GM21528 (cell line): Measurements from ENCODE around the gene METTL17.
"Not testable (repeated sequence)": the region's sequence is repeated elsewhere in the genome, so short reads cannot be mapped to it uniquely, and the experiment has no call there.

ENCODE experiments used
- ATAC-seq: cut with Tn5 transposase; IDR thresholded peaks from one replicate; pipeline ENCODE4 v1.9.1; 2021; ENCODE audit warnings: mild to moderate bottlenecking, moderate library complexity; ENCODE audit not compliant: unreplicated experiment, low FRiP score

METTL17 gene

DNA sequence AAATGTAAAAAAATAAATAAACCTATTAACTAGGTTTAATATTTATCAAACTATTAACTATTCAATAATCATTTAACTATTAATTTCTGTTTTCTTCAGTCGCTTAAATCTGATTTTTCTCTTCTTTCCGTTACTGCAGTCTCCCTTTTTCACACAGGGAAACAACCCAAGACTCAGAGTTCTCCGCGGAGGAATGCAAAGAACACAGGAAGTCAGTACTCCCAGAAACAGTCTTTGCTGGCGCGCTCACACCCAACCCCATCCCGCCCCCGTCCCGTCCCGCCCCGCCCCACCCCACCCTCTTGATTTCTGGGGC lies 351 bp upstream of the METTL17 start:
- no peak for ATAC-seq

DNA sequence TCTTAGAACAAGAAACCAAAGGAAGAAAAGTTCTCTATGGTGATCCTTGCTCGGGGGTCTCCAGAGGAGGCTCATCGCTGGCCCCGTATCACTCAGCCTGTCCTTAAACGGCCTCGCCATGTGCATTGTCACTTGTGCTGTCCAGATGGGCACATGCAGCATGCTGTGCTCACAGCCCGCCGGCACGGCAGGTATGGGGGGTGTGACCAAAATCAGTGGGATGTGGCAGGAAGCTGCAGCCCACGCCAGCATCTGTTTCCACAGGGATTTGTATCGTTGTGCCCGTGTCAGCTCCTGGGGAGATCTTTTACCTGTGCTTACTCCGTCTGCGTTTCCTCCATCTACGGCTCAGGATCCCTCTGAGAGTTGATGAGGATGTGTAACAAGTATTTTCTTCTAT lies 6.7 kb downstream of the METTL17 start:
- no peak for ATAC-seq

DNA sequence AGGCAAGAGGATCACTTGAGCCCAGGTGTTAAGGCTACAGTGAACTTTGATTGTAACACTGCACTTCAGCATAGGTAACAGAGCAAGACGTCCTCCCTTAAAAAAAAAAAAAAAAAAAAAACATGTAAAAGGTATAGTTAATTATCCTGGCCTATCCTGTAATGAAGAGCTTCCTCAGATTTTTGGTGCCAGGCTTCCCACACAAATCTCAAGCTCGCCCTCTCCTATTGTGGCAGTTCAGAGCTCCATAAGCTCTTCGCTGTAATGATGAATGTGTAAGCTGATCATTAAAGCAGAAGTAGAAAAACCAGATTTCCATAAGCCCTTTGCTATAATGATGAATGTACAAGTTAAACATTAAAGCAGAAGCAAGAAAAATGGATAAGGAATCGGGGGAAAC lies 7.3 kb downstream of the METTL17 start:
- ATAC-seq: no peak

GRCh38 chr14:20997564-20997963 lies 7.8 kb downstream of the METTL17 start:
- no peak for ATAC-seq

DNA sequence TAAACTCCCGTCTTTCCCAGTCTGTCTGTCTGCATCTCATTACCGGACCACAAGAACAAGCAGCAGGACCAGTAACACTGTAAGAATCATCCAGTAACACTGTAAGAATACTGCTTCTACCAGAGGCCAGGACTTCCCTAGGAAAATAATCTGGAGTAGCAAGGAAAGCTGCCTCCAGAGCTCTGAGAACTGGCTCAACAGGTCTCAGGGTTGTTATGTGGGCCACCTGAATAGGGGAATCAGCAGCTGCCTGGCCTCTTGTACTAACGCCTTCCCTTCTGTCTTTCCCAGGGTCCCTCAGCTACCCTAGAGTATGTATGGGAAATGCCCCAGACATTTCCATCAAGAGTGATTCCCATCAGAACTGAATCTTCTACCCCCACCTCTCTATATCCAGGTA lies 8.4 kb downstream of the METTL17 start:
- ATAC-seq: no peak

DNA sequence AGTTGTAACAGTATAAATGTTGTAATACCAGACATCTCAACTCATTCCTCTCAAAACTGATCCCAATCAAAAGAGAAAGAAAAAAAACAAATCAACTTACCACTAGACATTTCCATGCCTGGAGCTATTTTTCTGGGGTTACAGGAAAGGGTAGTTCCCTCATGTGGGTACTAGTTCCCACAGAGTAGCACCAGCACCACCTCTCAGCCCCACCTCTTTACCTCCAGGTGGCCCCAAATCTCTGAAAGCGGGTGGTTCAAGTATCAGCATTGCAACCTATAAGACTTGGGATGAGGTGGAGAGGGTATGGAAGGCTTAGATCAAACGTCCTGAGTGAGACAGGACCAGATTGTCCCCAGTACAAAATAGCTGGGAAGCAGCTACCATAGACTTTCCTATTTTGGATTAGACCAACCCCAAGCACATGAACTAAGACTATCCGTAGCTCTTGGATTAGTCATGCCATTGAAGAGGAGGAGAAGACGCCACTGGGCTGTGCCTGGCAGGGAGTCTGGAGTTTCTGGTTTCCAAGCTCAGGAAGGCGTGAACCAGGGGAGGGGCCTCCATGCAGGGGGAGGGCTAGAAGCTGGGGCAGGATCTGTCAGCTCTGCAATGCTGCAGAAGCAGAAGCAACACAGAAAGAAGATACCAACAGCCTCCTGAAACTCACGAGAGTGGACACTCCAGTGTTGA lies 9.0 kb downstream of the METTL17 start, which contains the start of gene SLC39A2:
Gene SLC39A2, plus strand, starts transcription at position 620 of the 693 bp plus-strand sequence. CDS start 154 bp downstream, outside the sequence.
- no peak for ATAC-seq

DNA sequence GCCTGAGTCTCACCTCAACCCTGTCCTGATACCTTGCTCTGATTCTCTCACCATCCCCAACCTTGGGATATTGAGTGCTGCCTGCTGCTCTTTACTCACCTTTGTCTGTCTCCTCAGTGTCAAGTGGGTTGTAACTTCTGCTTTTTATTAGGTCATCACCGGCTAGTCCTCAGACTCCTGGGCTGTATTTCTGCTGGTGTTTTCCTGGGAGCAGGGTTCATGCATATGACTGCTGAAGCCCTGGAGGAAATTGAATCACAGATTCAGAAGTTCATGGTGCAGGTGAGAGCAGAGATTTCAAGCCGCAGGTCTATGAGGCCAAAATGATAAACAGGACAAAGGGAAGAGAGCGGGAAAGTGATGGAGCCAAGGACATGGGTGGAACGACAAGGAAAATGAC lies 9.8 kb downstream of the METTL17 start:
- no peak for ATAC-seq

GRCh38 chr14:21001218-21001617 lies 11.4 kb downstream of the METTL17 start:
- no peak for ATAC-seq

- no peak for ATAC-seq
Measured at GRCh38 chr14:21003788-21004346, 14.1 kb downstream of the METTL17 start.

DNA sequence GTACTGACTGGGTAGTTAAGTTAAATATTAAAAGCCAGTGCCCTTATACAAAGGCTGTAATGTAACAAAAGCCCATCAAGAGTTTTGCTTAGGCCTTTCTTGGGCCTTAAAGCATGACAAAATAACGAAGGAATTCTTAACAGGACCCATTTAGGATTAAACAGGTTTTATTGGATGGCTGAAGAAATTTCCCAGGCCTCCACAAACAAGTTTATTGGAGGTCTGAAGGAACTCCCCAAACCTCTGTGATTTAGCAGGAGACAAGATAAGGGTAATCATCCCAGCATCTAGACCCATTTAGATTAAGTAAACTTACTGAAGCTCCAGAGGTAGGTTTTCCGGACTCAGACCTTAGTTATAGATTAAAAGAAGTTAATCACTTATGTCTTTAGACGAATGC lies 19.9 kb downstream of the METTL17 start:
- not testable (repeated sequence) for ATAC-seq

GRCh38 chr14:21011136-21011535 lies 21.4 kb downstream of the METTL17 start:
- no peak for ATAC-seq

DNA sequence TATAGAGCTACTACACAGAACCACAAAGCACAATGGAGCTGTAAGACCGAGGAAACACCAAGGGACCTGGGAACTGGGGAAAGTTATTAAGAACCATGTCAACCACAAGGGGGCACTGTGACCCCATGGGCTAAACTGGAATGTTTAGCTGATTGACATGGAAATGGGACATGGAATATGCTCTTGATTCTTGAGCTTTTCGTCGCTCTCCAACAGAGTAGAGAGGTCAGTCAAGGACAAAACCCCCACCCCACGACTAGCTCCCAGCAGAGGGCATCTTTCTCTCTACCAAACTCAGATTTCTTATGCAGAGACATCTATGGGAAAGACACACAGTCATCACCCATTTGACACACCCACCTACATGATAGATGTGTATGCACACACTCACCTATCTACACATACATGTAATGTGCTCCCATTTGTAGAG lies 25.0 kb downstream of the METTL17 start:
- no peak for ATAC-seq

- ATAC-seq: no peak
Measured at GRCh38 chr14:21015312-21015711, 25.5 kb downstream of the METTL17 start.

- ATAC-seq: no peak
Measured at GRCh38 chr14:21016413-21017190, 26.8 kb downstream of the METTL17 start.

- no peak for ATAC-seq
Measured at GRCh38 chr14:21017528-21018245, 27.9 kb downstream of the METTL17 start.

DNA sequence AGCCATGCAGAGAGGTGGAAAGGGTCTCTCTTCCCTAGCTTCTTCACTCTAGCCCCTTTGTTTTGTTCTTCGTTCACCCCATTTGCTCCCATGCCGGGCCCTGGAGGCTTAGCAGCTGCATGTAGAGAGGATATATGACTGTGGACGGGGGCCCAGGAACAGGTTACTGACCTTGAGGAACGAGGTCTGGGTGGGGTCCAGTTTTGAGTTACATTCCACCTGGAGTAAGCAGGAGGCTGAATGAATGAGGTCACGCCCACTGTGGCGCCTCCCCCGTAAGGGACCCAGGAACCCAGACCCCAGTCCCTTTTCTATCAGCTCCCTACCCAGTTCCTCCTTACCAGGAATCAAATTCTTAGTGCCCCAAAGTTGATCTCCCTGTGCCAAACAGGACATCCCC lies 28.5 kb downstream of the METTL17 start:
- no peak for ATAC-seq

DNA sequence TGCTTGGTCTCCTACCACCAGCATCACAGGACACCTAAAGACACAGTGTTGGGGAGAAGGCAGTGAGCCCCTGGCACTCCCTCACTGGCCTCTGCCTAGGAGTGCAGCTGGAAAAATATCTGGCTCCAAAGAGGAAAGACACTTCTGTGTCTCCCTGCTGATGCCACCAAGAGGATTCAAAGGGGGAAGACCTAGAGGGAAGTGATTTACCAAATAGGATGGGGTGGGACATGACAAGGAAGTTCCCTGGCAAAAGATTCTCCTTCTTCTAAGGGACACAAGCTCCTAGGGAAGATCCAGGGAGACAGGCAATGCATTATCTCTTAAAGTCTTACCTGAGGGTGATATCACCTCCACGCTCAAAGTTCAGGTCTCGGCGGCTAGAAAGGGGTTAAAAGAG lies 29.0 kb downstream of the METTL17 start:
- ATAC-seq: no peak

GRCh38 chr14:21019366-21019765 lies 29.6 kb downstream of the METTL17 start:
- no peak for ATAC-seq

DNA sequence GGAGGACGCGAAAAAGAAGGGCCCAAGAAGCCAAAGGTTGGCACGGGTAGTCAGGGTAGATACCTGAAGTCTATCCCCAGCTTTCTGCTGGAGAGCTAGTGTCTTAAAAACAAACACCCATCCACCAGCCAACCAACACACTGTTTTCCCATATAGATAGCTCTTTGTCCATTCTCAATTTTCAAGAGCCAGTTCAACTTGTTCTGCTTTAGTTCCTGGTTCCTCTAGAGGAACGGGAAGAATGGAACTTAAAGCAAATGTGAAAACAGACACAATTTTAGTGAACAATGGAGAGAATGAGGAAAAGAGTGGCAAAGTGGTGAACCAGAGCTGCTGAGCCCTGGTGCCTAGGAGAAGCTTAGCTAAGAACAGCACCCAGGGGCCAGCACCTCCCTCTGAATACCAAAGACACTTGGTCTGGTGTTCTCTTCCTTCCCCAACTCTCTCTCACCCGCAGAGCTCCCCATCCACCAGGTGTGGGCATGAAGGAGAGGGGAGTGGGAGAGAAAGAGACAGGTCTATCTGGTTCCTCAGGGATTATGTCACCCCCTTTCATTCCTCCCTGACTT lies 31.3 kb downstream of the METTL17 start:
- ATAC-seq: no peak

DNA sequence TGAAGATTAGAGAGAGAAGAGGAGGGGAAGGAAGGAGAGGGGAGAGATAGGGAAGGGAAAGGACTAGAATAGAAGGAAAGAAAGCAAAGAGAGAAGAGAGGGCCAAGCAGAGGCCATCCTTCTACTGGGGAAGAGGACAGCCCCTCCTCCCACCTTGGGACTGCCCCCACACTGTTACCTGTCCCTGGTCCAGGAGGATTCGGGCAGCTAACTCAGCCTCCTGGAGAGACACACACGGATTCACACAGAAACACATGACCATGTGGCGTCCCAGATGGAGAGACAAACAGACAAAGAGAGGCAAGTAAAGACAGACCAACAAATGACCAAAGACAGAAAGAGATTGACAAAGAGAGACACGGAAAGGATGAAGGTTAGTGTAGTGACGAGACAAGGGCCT lies 32.9 kb downstream of the METTL17 start:
- ATAC-seq: no peak

- ATAC-seq: no peak
Measured at GRCh38 chr14:21023174-21023573, 33.4 kb downstream of the METTL17 start.
